ENCODE measurements around the gene KBTBD3.

GRCh38 chr11:106014620-106015019, 62.5 kb downstream of the KBTBD3 start:
- no peak for TF ChIP-seq CTCF (IDR thresholded peaks at IDR 0.05)
- TF ChIP-seq POLR2A (IDR thresholded peaks at IDR 0.05): no peak

Measured in sigmoid colon (tissue), 3 donors.